Measurements from ENCODE around the gene HNF1A.

HNF1A gene

GRCh38 chr12:120961604-120962531, 16.5 kb upstream of the HNF1A start:
- no peak overlapping the region for H3K4me3 ChIP-seq (replicated peaks; ENCODE audit: low read depth, low read length)
- H3K27me3 ChIP-seq (replicated peaks; ENCODE audit: control insufficient read depth, insufficient read depth, low read length): no peaks in the 10 kb centered on the region
- TF ChIP-seq, protein P1, sequence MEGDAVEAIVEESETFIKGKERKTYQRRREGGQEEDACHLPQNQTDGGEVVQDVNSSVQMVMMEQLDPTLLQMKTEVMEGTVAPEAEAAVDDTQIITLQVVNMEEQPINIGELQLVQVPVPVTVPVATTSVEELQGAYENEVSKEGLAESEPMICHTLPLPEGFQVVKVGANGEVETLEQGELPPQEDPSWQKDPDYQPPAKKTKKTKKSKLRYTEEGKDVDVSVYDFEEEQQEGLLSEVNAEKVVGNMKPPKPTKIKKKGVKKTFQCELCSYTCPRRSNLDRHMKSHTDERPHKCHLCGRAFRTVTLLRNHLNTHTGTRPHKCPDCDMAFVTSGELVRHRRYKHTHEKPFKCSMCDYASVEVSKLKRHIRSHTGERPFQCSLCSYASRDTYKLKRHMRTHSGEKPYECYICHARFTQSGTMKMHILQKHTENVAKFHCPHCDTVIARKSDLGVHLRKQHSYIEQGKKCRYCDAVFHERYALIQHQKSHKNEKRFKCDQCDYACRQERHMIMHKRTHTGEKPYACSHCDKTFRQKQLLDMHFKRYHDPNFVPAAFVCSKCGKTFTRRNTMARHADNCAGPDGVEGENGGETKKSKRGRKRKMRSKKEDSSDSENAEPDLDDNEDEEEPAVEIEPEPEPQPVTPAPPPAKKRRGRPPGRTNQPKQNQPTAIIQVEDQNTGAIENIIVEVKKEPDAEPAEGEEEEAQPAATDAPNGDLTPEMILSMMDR (IDR thresholded peaks at IDR 0.05; ENCODE audit: insufficient read depth, low read length, poor library complexity, severe bottlenecking): no peak
- no peak for DNase-seq (ENCODE audit: extremely low read depth, insufficient read length)
- H3K36me3 ChIP-seq (ENCODE audit: control insufficient read depth, insufficient read depth, low read length): no peaks in the 10 kb centered on the region

- no peaks in the 10 kb centered on the region for H3K36me3 ChIP-seq (ENCODE audit: control insufficient read depth, insufficient read depth, low read length)
- no peak for DNase-seq (ENCODE audit: extremely low read depth, insufficient read length)
- no peak overlapping the region for H3K4me3 ChIP-seq (replicated peaks; ENCODE audit: low read depth, low read length)
- TF ChIP-seq, protein P1 (IDR thresholded peaks at IDR 0.05; ENCODE audit: insufficient read depth, low read length, poor library complexity, severe bottlenecking): no peak
- no peaks in the 10 kb centered on the region for H3K27me3 ChIP-seq (replicated peaks; ENCODE audit: control insufficient read depth, insufficient read depth, low read length)
Observed at GRCh38 chr12:120962532-120963020, 15.8 kb upstream of the HNF1A start.

GRCh38 chr12:120964298-120964697, 14.0 kb upstream of the HNF1A start:
- TF ChIP-seq, protein P1 (IDR thresholded peaks at IDR 0.05; ENCODE audit: insufficient read depth, low read length, poor library complexity, severe bottlenecking): no peak
- Histone ChIP-seq H3K4me3 (replicated peaks; ENCODE audit: low read depth, low read length) (no peak overlapping the region), H3K27me3 (replicated peaks; ENCODE audit: control insufficient read depth, insufficient read depth, low read length) (no peaks in the 10 kb centered on the region), H3K36me3 (ENCODE audit: control insufficient read depth, insufficient read depth, low read length) (no peaks in the 10 kb centered on the region)
- DNase-seq (ENCODE audit: extremely low read depth, insufficient read length): no peak

DNA sequence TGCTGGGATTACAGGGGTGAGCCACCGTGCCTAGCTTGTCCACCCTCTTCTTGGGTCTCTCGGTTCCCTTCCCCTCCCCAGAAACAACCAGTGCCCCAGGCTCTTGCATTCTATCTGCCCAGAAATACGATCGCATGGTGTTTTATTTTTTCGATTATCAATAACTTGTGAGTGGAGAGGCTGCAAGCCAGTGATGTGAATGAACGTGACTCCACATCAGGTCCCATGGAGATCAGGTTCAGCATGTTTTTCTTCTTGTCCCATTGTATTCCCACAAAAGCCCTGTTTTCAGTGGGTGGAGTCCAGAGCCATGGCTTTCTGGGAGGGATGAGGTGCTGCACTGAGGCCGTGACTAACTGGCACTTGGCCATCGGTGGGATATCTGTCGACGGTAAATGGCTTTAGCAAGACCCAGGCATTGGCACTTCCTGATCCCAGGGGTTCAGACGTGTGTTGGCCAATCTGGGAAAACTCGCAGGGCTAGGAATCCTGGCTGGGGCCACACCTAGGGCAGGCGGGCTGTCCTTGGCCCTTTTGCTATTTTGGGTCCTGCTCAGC, 12.7 kb upstream of the HNF1A start:
- DNase-seq (ENCODE audit: extremely low read depth, insufficient read length): no peak
- Histone ChIP-seq H3K4me3 (replicated peaks; ENCODE audit: low read depth, low read length) (no peak overlapping the region), H3K27me3 (replicated peaks; ENCODE audit: control insufficient read depth, insufficient read depth, low read length) (no peaks in the 10 kb centered on the region), H3K36me3 (ENCODE audit: control insufficient read depth, insufficient read depth, low read length) (no peaks in the 10 kb centered on the region)
- TF ChIP-seq, protein P1 (IDR thresholded peaks at IDR 0.05; ENCODE audit: insufficient read depth, low read length, poor library complexity, severe bottlenecking): no peak

DNA sequence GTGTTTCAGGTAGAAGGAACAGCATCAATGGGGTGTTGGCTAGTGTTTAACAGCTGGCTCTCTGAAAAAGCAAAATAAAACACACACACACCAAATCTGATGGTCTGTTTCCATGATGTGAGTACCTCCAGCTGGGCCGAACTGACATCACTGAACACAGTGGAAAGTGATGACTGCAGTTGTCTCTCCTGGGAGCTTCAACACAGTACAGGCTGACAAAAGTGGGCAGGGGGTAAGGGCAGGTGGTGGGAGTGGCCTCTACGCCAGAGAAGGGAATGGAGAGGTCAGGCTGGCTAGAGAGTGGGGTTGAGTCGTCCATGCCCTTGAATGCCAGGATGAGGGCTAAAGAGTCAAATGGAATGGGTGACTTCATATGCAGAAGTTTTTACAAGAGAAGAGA, 8.0 kb upstream of the HNF1A start:
- H3K27me3 ChIP-seq (replicated peaks; ENCODE audit: control insufficient read depth, insufficient read depth, low read length): no peaks in the 10 kb centered on the region
- H3K4me3 ChIP-seq (replicated peaks; ENCODE audit: low read depth, low read length): no peak overlapping the region
- TF ChIP-seq, protein P1 (IDR thresholded peaks at IDR 0.05; ENCODE audit: insufficient read depth, low read length, poor library complexity, severe bottlenecking): no peak
- no peak for DNase-seq (ENCODE audit: extremely low read depth, insufficient read length)
- no peaks in the 10 kb centered on the region for H3K36me3 ChIP-seq (ENCODE audit: control insufficient read depth, insufficient read depth, low read length)
